GM12878 (cell line): ENCODE measurements around the gene GOSR2. TPM values are rescaled to one million over a fixed set of nuclear protein-coding genes. Genes with fewer than 3 reads are reported as not detected.

Experiments
- ATAC-seq: fragments of 200-7000 bp; cut with Tn5 transposase; 3 replicates; pipeline ENCODE4 v1.9.1; 2020; ENCODE audit warnings: mild to moderate bottlenecking, moderate library complexity
- BruUV-seq: library from RNA; stranded (reverse); fragments of 400-500 nt; replicated peaks from 2 replicates; lab custom pipeline; 2021; lab: Mats Ljungman, UMichigan
- CTCF ChIA-PET: fragments of 300-600 bp; sonication (Branson Sonifier 250); formaldehyde crosslinking; extraction: SDS; loops from one replicate; lab custom pipeline; 2021; ENCODE audit warnings: inconsistent platforms; lab: Yijun Ruan, JAX
- POLR2A ChIA-PET: fragments of 350-600 bp; formaldehyde crosslinking; extraction: SDS; loops from one replicate; lab custom pipeline; 2021; ENCODE audit warnings: inconsistent platforms; lab: Charles Lee
- RAD21 ChIA-PET: fragments of 300-600 bp; sonication (Branson Sonifier 250); formaldehyde crosslinking; loops from one replicate; lab custom pipeline; 2023; ENCODE audit warnings: antibody characterized with exemption; ENCODE audit not compliant: unreplicated experiment; lab: Charles Lee
- SMC1A ChIA-PET: fragments of 300-600 bp; sonication (Branson Sonifier 250); formaldehyde crosslinking; loops from one replicate; lab custom pipeline; 2023; ENCODE audit not compliant: unreplicated experiment, uncharacterized antibody; lab: Charles Lee
- DNase-seq: peaks from one replicate; pipeline ENCODE4 v3.0.0-alpha.2; 2011; ENCODE audit warnings: low read depth, low spot score
- FAIRE-seq: peaks from 3 replicates; lab custom pipeline; 2011; peaks lifted over from hg19 to GRCh38; lab: Jason Lieb, UNC
- H2AFZ ChIP-seq: 2 replicates; pipeline ENCODE4 v1.6.0; 2011; ENCODE audit warnings: low read depth, low read length, control low read depth; ENCODE audit not compliant: control insufficient read depth
- H3K27ac ChIP-seq: 2 replicates; pipeline ENCODE4 v1.5.1; 2011; ENCODE audit warnings: control low read depth; ENCODE audit not compliant: control insufficient read depth, insufficient read depth
- H3K27me3 ChIP-seq, 2 experiments: replicated peaks in 1 of 2; 2 replicates each; pipeline versions ENCODE4 v1.6.0 to v1.6.1; 2011; ENCODE audit warnings: low read length in 1 of 2; ENCODE audit not compliant: control insufficient read depth in 2 of 2, insufficient read depth in 2 of 2
- H3K36me3 ChIP-seq, 2 experiments: 2 replicates each; pipeline ENCODE4 v1.5.1; 2011; ENCODE audit warnings: low read length in 1 of 2; ENCODE audit not compliant: control insufficient read depth in 2 of 2, insufficient read depth in 2 of 2
- H3K4me1 ChIP-seq: 2 replicates; pipeline ENCODE4 v1.6.1; 2011; ENCODE audit warnings: mild to moderate bottlenecking, low read length, moderate library complexity, mixed read lengths; ENCODE audit not compliant: control insufficient read depth, insufficient read depth
- H3K4me2 ChIP-seq: 2 replicates; pipeline ENCODE4 v1.6.0; 2011; ENCODE audit warnings: control low read depth; ENCODE audit not compliant: control insufficient read depth, insufficient read depth
- H3K4me3 ChIP-seq: fragments of 200-600 bp; sonication (generic); 2 replicates; pipeline ENCODE4 v1.5.1; 2016
- H3K79me2 ChIP-seq: 2 replicates; pipeline ENCODE4 v1.6.0; 2011; ENCODE audit warnings: low read length; ENCODE audit not compliant: control insufficient read depth, insufficient read depth
- H3K9ac ChIP-seq: 2 replicates; pipeline ENCODE4 v1.8.0; 2011; ENCODE audit warnings: low read length, control low read depth, mixed read lengths; ENCODE audit not compliant: control insufficient read depth, insufficient read depth
- H3K9me3 ChIP-seq: replicated peaks from 3 replicates; pipeline ENCODE4 v1.5.1; 2011; ENCODE audit warnings: mild to moderate bottlenecking, low read length; ENCODE audit not compliant: control insufficient read depth, insufficient read depth
- H4K20me1 ChIP-seq: 2 replicates; pipeline ENCODE4 v1.6.0; 2011; ENCODE audit not compliant: control insufficient read depth, insufficient read depth
- CHD2 ChIP-seq: IDR thresholded peaks from 2 replicates; pipeline ENCODE4 v1.6.1; 2011; ENCODE audit warnings: low read depth, low read length, improper control_type of control experiment, borderline replicate concordance
- CREM ChIP-seq: IDR thresholded peaks from 2 replicates; pipeline ENCODE4 v1.6.1; 2014; ENCODE audit warnings: antibody characterized with exemption, low read depth
- HCFC1 ChIP-seq: fragments of 150-350 bp; IDR thresholded peaks from 2 replicates; pipeline ENCODE4 v1.6.1; 2014; ENCODE audit warnings: low read length
- IKZF2 ChIP-seq, 2 experiments: fragments of 450-650 bp; IDR thresholded peaks; 2 replicates each; pipeline ENCODE4 v1.6.1; 2017; ENCODE audit warnings: mild to moderate bottlenecking in 2 of 2, moderate library complexity in 2 of 2
- JUND ChIP-seq: IDR thresholded peaks from 2 replicates; pipeline ENCODE4 v1.6.1; 2012; ENCODE audit warnings: low read depth, mild to moderate bottlenecking, low read length, improper control_type of control experiment, moderate library complexity
- MXI1 ChIP-seq: fragments of 150-350 bp; IDR thresholded peaks from 2 replicates; pipeline ENCODE4 v1.6.1; 2011; ENCODE audit warnings: low read depth, mild to moderate bottlenecking, inconsistent platforms, low read length, improper control_type of control experiment
- NFIC ChIP-seq: IDR thresholded peaks from 2 replicates; pipeline ENCODE4 v1.6.1; 2012; ENCODE audit warnings: low read depth, mild to moderate bottlenecking, inconsistent platforms, low read length, moderate library complexity
- NFXL1 ChIP-seq: fragments of 450-650 bp; IDR thresholded peaks from 2 replicates; pipeline ENCODE4 v1.6.1; 2017; ENCODE audit warnings: antibody characterized with exemption, mild to moderate bottlenecking, borderline replicate concordance
- NR2F1 ChIP-seq: fragments of 450-650 bp; conservative IDR thresholded peaks from 2 replicates; pipeline ENCODE4 v1.6.1; 2017; ENCODE audit warnings: mild to moderate bottlenecking
- PBX3 ChIP-seq: IDR thresholded peaks from 2 replicates; pipeline ENCODE4 v1.6.1; 2011; ENCODE audit warnings: mild to moderate bottlenecking, low read depth, low read length, moderate library complexity; ENCODE audit not compliant: insufficient replicate concordance
- POU2F2 ChIP-seq: IDR thresholded peaks from 3 replicates; pipeline ENCODE4 v1.6.1; 2011; ENCODE audit warnings: low read depth, mild to moderate bottlenecking, low read length, borderline replicate concordance
- RCOR1 ChIP-seq: conservative IDR thresholded peaks from 2 replicates; pipeline ENCODE4 v1.6.1; 2012; ENCODE audit warnings: low read depth, low read length, improper control_type of control experiment
- RFX5 ChIP-seq: IDR thresholded peaks from 2 replicates; pipeline ENCODE4 v1.6.1; 2011; ENCODE audit warnings: low read depth, low read length, improper control_type of control experiment
- SREBF2 ChIP-seq: IDR thresholded peaks from 2 replicates; pipeline ENCODE4 v1.6.1; 2012; ENCODE audit warnings: mild to moderate bottlenecking, low read length
- YBX1 ChIP-seq: fragments of 450-650 bp; IDR thresholded peaks from 2 replicates; pipeline ENCODE4 v1.6.1; 2016; ENCODE audit warnings: antibody characterized with exemption
- YY1 ChIP-seq: IDR thresholded peaks from 2 replicates; pipeline ENCODE4 v1.6.1; 2011; ENCODE audit warnings: low read depth, mild to moderate bottlenecking, low read length
- ZBTB11 ChIP-seq: fragments of 450-650 bp; formaldehyde crosslinking; IDR thresholded peaks from 2 replicates; pipeline ENCODE4 v1.5.0; 2022; ENCODE audit warnings: mild to moderate bottlenecking, missing genetic modification characterization
- ZNF207 ChIP-seq: fragments of 450-650 bp; IDR thresholded peaks from 2 replicates; pipeline ENCODE4 v1.6.1; 2014; ENCODE audit warnings: antibody characterized with exemption, mild to moderate bottlenecking, borderline replicate concordance
- WGBS: methylation state at CpG from one replicate; pipeline ENCODE4 v1.1.6; 2016; ENCODE audit warnings: low lambda C conversion rate; ENCODE audit not compliant: insufficient replicate concordance, insufficient coverage; ENCODE audit errors: missing lambda C conversion rate; 5-methylcytosine and 5-hydroxymethylcytosine counted together
- in situ Hi-C: fragments of 300-500 bp; cut with MboI; formaldehyde crosslinking; loops from 9 replicates; pipeline ENCODE4 v1.14.3; 2018; ENCODE audit warnings: mixed read lengths
- intact Hi-C: fragments of 100-400 bp; cut with micrococcal nuclease; formaldehyde crosslinking; loops from one replicate; pipeline ENCODE4 v1.14.2; 2022; ENCODE audit not compliant: unreplicated experiment
- polyA plus RNA-seq, 11 experiments: library from polyadenylated mRNA; depleted of rRNA in 4 of 11; unstranded in 6 of 11; stranded (reverse) in 5 of 11; fragments of >200 nt; fragmentation: Nextera tagmentation in 4 of 11; fragmentation: Illumina TruSeq in 1 of 11; extraction: Ambion mirVana in 4 of 11; extraction: Trizol in 1 of 11; gene quantifications; 1 replicate in 1 of 11; 2 replicates in 10 of 11; pipeline versions ENCODE4 v1.2.1 to v1.2.3, GENCODE V29; 2011 to 2016; ENCODE audit warnings: inconsistent platforms in 2 of 11, missing spikeins in 2 of 11, low read depth in 1 of 11
- total RNA-seq, 4 experiments: library from RNA; depleted of rRNA in 3 of 4; stranded (reverse); fragments of >200 nt in 3 of 4; fragmentation: Illumina TruSeq in 1 of 4; extraction: Trizol in 1 of 4; gene quantifications; 2 replicates each; pipeline versions ENCODE4 v1.2.1 to v1.2.3, GENCODE V29; 2013 to 2021
- TF ChIP-seq, protein P1 (sequence below): IDR thresholded peaks from 2 replicates; pipeline ENCODE4 v1.6.1; 2012; ENCODE audit warnings: low read depth, low read length, improper control_type of control experiment

GOSR2 gene
- total and polyA plus RNA-seq, 10 of the 15 experiments (the other 5 are each of a cell fraction or from before 2014, with no cell fraction given) = 30.1 to 64.5 (median 47.0) TPM

GRCh38 chr17:46888727-46889126 is 34.2 kb upstream of the GOSR2 start:
- no peak for DNase-seq
- no peaks in the 10 kb centered on the region for H3K4me1 ChIP-seq
- H3K4me2 ChIP-seq = no peak overlapping the region
- FAIRE-seq = no peak
- H4K20me1 ChIP-seq = peaks cover 3% of the 10 kb centered on the region; the same call in 1 of the 2 replicates
- POLR2A ChIA-PET = no interaction called here
- no peak for ATAC-seq
- SMC1A ChIA-PET = no interaction called here
- H3K27ac ChIP-seq = no peak overlapping the region
- peaks cover 2 to 3% of the 10 kb centered on the region in 2 experiments; a peak in 3 of 4 replicates for H3K27me3 ChIP-seq
- no peak for TF ChIP-seq NR2F1
- TF ChIP-seq CHD2 = no peak
- no peak for TF ChIP-seq NFXL1
- no peak for TF ChIP-seq HCFC1
- TF ChIP-seq, protein P1, sequence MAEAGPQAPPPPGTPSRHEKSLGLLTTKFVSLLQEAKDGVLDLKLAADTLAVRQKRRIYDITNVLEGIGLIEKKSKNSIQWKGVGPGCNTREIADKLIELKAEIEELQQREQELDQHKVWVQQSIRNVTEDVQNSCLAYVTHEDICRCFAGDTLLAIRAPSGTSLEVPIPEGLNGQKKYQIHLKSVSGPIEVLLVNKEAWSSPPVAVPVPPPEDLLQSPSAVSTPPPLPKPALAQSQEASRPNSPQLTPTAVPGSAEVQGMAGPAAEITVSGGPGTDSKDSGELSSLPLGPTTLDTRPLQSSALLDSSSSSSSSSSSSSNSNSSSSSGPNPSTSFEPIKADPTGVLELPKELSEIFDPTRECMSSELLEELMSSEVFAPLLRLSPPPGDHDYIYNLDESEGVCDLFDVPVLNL = no peak
- no peak for TF ChIP-seq POU2F2
- no peak for TF ChIP-seq YY1
- TF ChIP-seq ZBTB11 (CRISPR knock-in tag) = no peak
- TF ChIP-seq ZNF207 = no peak
- no peak for TF ChIP-seq RCOR1
- no peak for TF ChIP-seq CREM
- no peak for TF ChIP-seq JUND
- no peak for TF ChIP-seq MXI1
- no peak for TF ChIP-seq IKZF2 (IDR thresholded peaks at IDR 0.05)
- TF ChIP-seq PBX3 = no peak
- no peak for TF ChIP-seq SREBF2
- TF ChIP-seq YBX1 = no peak
- no peak for TF ChIP-seq RFX5
- TF ChIP-seq NFIC = no peak
- no peaks in the 10 kb centered on the region for H3K36me3 ChIP-seq
- H3K4me3 ChIP-seq = no peak overlapping the region
- in situ Hi-C loops = no loop called here
- CTCF ChIA-PET = no interaction called here
- no peak overlapping the region for H2AFZ ChIP-seq
- H3K79me2 ChIP-seq = no peaks in the 10 kb centered on the region
- WGBS = 30% methylated on average over 1 of the region's 1 CpG
- no TSS peak for BruUV-seq
- no peaks in the 10 kb centered on the region for H3K9me3 ChIP-seq
- RAD21 ChIA-PET = no interaction called here
- no peak overlapping the region for H3K9ac ChIP-seq
- intact Hi-C loops = no loop called here
